ENCODE data around the gene NOSTRIN. TPM values are rescaled to one million over a fixed set of nuclear protein-coding genes. Genes with fewer than 3 reads are reported as not detected.
"Not testable (repeated sequence)": the region's sequence is repeated elsewhere in the genome, so short reads cannot be mapped to it uniquely, and the experiment has no call there.

NOSTRIN gene
- total and polyA plus RNA-seq, 5 donors from 2014 or later, result not detected

GRCh38 chr2:168870369-168870768 lies 67.9 kb downstream of the NOSTRIN start:
- H3K36me3 Mint-ChIP-seq; H3K36me3 ChIP-seq (ENCODE audit: control insufficient read depth, insufficient read depth, low read length); H3K27ac Mint-ChIP-seq; DNase-seq; H3K4me3 ChIP-seq (ENCODE audit: low read depth, low read length); H3K9me3 ChIP-seq (ENCODE audit: control insufficient read depth in 2 of 2, low read length in 2 of 2); H3K9me3 Mint-ChIP-seq; H3K27ac ChIP-seq (ENCODE audit: insufficient read depth, low read length, poor library complexity, severe bottlenecking); H3K4me1 ChIP-seq (ENCODE audit: control insufficient read depth, insufficient read depth, low read length, poor library complexity, severe bottlenecking); H3K27me3 Mint-ChIP-seq; ATAC-seq (ENCODE audit: low read depth in 2 of 2); H3K27me3 ChIP-seq (ENCODE audit: control insufficient read depth, insufficient read depth, low read length); H3K4me3 Mint-ChIP-seq: not testable (repeated sequence)
- peaks cover 0 to 14% (median 6%) of the 10 kb centered on the region in 4 donors for H3K4me1 Mint-ChIP-seq

GRCh38 chr2:168870824-168871223 lies 68.4 kb downstream of the NOSTRIN start:
- H3K36me3 ChIP-seq (ENCODE audit: control insufficient read depth, insufficient read depth, low read length); H3K27me3 ChIP-seq (ENCODE audit: control insufficient read depth, insufficient read depth, low read length); H3K27ac Mint-ChIP-seq; H3K36me3 Mint-ChIP-seq; H3K4me1 ChIP-seq (ENCODE audit: control insufficient read depth, insufficient read depth, low read length, poor library complexity, severe bottlenecking); DNase-seq; H3K4me3 ChIP-seq (ENCODE audit: low read depth, low read length); H3K27me3 Mint-ChIP-seq; H3K9me3 Mint-ChIP-seq; H3K9me3 ChIP-seq (ENCODE audit: control insufficient read depth in 2 of 2, low read length in 2 of 2); ATAC-seq (ENCODE audit: low read depth in 2 of 2); H3K27ac ChIP-seq (ENCODE audit: insufficient read depth, low read length, poor library complexity, severe bottlenecking): not testable (repeated sequence)
- Mint-ChIP-seq H3K4me3 (peak overlapping the region in 1 of 4 donors; percentile 2), H3K4me1 (peaks cover 0 to 14% (median 6%) of the 10 kb centered on the region in 4 donors)

DNA sequence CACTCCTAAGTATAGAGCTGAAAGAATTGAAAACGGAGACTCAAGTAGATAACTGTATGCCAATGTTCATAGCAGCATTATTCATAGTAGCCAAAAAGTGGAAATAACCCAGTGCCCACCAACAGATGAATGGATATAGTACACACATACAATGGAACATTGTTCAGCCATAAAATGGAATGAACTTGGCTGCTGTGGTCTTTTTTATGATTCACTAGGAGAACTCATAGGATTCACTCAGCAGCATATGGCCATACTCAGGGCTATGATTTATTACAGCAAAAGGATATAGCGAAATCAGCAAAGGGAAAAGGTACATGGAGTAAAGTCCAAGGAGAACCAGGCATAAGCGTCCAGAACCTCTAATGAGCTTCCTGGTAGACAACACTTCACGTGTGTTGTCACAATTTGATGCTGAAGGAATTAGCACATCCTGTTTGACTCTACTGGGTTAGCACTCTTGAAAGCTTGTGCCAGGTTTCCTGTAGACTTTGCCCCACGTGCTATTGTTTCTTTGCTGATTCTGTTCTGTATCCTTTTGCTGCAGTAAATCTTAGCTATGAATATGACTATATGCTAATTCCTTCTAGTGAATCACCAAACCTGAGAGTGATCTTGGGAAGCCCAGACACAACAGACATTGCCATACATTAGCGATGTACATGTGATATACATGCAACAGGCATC lies 72.1 kb downstream of the NOSTRIN start:
- no peak overlapping the region for H3K27ac ChIP-seq (ENCODE audit: insufficient read depth, low read length, poor library complexity, severe bottlenecking)
- H3K27me3 Mint-ChIP-seq, result no peaks in the 10 kb centered on the region
- peaks cover 3 to 28% (median 12%) of the 10 kb centered on the region in 4 donors for H3K4me1 Mint-ChIP-seq
- H3K36me3 ChIP-seq (ENCODE audit: control insufficient read depth, insufficient read depth, low read length), result no peaks in the 10 kb centered on the region
- DNase-seq (no peak), ATAC-seq (ENCODE audit: low read depth in 2 of 2) (no peak)
- H3K4me3 Mint-ChIP-seq, result no peak overlapping the region
- H3K9me3 Mint-ChIP-seq, result no peaks in the 10 kb centered on the region
- no peaks in the 10 kb centered on the region for H3K27me3 ChIP-seq (ENCODE audit: control insufficient read depth, insufficient read depth, low read length)
- H3K4me1 ChIP-seq (ENCODE audit: control insufficient read depth, insufficient read depth, low read length, poor library complexity, severe bottlenecking), result no peaks in the 10 kb centered on the region
- H3K27ac Mint-ChIP-seq, result no peak overlapping the region
- no peaks in the 10 kb centered on the region for H3K36me3 Mint-ChIP-seq
- H3K4me3 ChIP-seq (ENCODE audit: low read depth, low read length), result no peak overlapping the region
- H3K9me3 ChIP-seq (ENCODE audit: control insufficient read depth in 2 of 2, low read length in 2 of 2), result no peaks in the 10 kb centered on the region

DNA sequence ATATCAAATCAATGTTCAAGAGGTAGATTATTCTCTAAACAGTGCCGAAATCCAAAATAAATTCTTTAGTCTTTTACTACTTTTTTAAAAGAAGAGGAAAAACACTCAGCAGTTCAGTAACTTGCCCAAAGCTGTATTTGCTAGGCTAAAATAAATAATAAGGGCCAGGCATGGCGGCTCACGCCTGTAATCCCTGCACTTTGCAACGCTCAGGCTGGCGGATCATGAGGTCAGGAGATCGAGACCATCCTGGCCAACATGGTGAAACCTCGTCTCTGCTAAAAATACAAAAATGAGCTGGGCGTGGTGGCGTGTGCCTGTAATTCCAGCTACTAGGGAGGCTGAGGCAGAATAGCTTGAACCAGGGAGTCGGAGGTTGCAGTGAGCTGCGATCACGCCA lies 79.7 kb downstream of the NOSTRIN start:
- not testable (repeated sequence) for ATAC-seq (ENCODE audit: low read depth in 2 of 2); H3K4me3 ChIP-seq (ENCODE audit: low read depth, low read length); H3K4me3 Mint-ChIP-seq; DNase-seq; H3K9me3 ChIP-seq (ENCODE audit: control insufficient read depth in 2 of 2, low read length in 2 of 2); H3K9me3 Mint-ChIP-seq; H3K27ac ChIP-seq (ENCODE audit: insufficient read depth, low read length, poor library complexity, severe bottlenecking); H3K36me3 Mint-ChIP-seq; H3K27me3 ChIP-seq (ENCODE audit: control insufficient read depth, insufficient read depth, low read length); H3K27me3 Mint-ChIP-seq; H3K4me1 ChIP-seq (ENCODE audit: control insufficient read depth, insufficient read depth, low read length, poor library complexity, severe bottlenecking); H3K36me3 ChIP-seq (ENCODE audit: control insufficient read depth, insufficient read depth, low read length); H3K27ac Mint-ChIP-seq
- H3K4me1 Mint-ChIP-seq, result peaks cover 2 to 20% (median 5%) of the 10 kb centered on the region in 4 donors

- ATAC-seq (ENCODE audit: low read depth in 2 of 2), result no peak
Observed at GRCh38 chr2:168884975-168885374, 82.5 kb downstream of the NOSTRIN start.

GRCh38 chr2:168889635-168890005 lies 87.2 kb downstream of the NOSTRIN start:
- H3K4me1 Mint-ChIP-seq, result peaks cover 7 to 10% (median 9%) of the 10 kb centered on the region in 4 donors
- Histone ChIP-seq H3K4me1 (ENCODE audit: control insufficient read depth, insufficient read depth, low read length, poor library complexity, severe bottlenecking) (peaks cover 10% of the 10 kb centered on the region), H3K36me3 (ENCODE audit: control insufficient read depth, insufficient read depth, low read length) (no peaks in the 10 kb centered on the region), H3K9me3 (ENCODE audit: control insufficient read depth in 2 of 2, low read length in 2 of 2) (no peaks in the 10 kb centered on the region), H3K27ac (ENCODE audit: insufficient read depth, low read length, poor library complexity, severe bottlenecking) (no peak overlapping the region), H3K27me3 (ENCODE audit: control insufficient read depth, insufficient read depth, low read length) (peaks cover 3% of the 10 kb centered on the region), H3K4me3 (ENCODE audit: low read depth, low read length) (peak overlapping the region; percentile 75)
- H3K27ac Mint-ChIP-seq, result no peak overlapping the region
- DNase-seq, result peak in 2 of 3 donors; percentile 1 to 35
- no peak for ATAC-seq (ENCODE audit: low read depth in 2 of 2)
- H3K4me3 Mint-ChIP-seq, result peak overlapping the region; percentile 89 to 98 (median 94)
- H3K27me3 Mint-ChIP-seq, result peaks cover 34% of the 10 kb centered on the region
- H3K9me3 Mint-ChIP-seq, result no peaks in the 10 kb centered on the region
- no peaks in the 10 kb centered on the region for H3K36me3 Mint-ChIP-seq

More at GRCh38 chr2:168884975-168885374, 82.5 kb downstream of the NOSTRIN start:
- no peak overlapping the region for H3K4me3 ChIP-seq (ENCODE audit: low read depth, low read length)
- H3K4me1 Mint-ChIP-seq, result peaks cover 0 to 13% (median 2%) of the 10 kb centered on the region in 4 donors
- no peaks in the 10 kb centered on the region for H3K27me3 ChIP-seq (ENCODE audit: control insufficient read depth, insufficient read depth, low read length)
- no peaks in the 10 kb centered on the region for H3K9me3 ChIP-seq (ENCODE audit: control insufficient read depth in 2 of 2, low read length in 2 of 2)
- no peaks in the 10 kb centered on the region for H3K27me3 Mint-ChIP-seq
- no peak overlapping the region for H3K27ac ChIP-seq (ENCODE audit: insufficient read depth, low read length, poor library complexity, severe bottlenecking)
- no peaks in the 10 kb centered on the region for H3K9me3 Mint-ChIP-seq
- no peak for DNase-seq
- H3K4me3 Mint-ChIP-seq, result no peak overlapping the region
- no peaks in the 10 kb centered on the region for H3K36me3 Mint-ChIP-seq
- H3K4me1 ChIP-seq (ENCODE audit: control insufficient read depth, insufficient read depth, low read length, poor library complexity, severe bottlenecking), result peaks cover 4% of the 10 kb centered on the region
- no peaks in the 10 kb centered on the region for H3K36me3 ChIP-seq (ENCODE audit: control insufficient read depth, insufficient read depth, low read length)
- H3K27ac Mint-ChIP-seq, result peak overlapping the region in 1 of 3 donors; percentile 14

DNA sequence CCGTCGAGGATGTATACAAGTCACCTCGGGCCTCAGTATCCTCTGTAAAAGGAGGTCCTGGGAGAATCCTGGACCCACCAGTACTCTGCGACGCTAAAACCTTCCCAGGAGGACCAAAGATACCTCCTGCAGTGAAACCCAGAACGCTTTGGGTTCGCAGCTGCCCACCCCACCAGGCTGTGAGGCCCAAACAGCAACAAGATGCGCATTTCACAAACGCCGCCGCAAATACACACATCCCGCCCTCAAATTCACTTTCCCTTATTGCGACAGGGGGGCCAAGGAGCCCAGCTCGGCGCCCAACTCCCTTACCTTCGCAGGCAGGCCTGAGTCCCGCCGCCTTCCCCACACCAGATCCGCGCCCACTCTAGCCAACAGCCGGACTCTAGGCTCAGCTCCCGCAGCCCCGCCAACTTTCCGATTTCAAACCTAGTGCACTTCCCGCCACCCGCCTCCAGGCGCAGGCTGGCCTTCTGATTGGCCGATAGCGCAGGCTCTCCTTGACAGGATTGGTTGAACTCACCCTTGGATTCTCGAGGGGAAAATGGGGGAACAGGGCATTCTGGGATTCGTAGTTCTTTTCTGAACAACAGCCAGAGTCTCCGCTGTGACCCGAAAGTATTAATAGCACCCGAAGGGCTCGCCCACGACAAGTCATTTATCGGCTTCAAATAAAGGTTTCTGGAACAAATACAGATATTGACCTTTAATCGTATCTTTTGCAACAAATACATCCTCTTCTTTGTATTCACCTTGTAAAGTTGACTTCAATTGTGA lies 87.8 kb downstream of the NOSTRIN start, which contains the start of gene SPC25:
Gene SPC25, minus strand, starts transcription at position 425 of the 777 bp plus-strand sequence. CDS start 911 bp downstream, outside the sequence.
- Mint-ChIP-seq H3K9me3 (peaks cover 0 to 1% (median 0%) of the 10 kb centered on the region in 7 donors), H3K4me3 (peak within 1 kb of the TSS; percentile 89 to 98 (median 94)), H3K4me1 (peaks cover 7 to 10% (median 8%) of the 10 kb centered on the region in 4 donors), H3K36me3 (no peaks in the 10 kb centered on the region), H3K27me3 (peaks cover 36% of the 10 kb centered on the region), H3K27ac (peak within 1 kb of the TSS; percentile 11 to 95 (median 27))
- H3K36me3 ChIP-seq (ENCODE audit: control insufficient read depth, insufficient read depth, low read length), result no peaks in the 10 kb centered on the region
- H3K4me3 ChIP-seq (ENCODE audit: low read depth, low read length), result peak within 1 kb of the TSS; percentile 75
- no peak within 1 kb of the TSS for H3K27ac ChIP-seq (ENCODE audit: insufficient read depth, low read length, poor library complexity, severe bottlenecking)
- DNase-seq (peak; percentile 81 to 94 (median 88)), ATAC-seq (ENCODE audit: low read depth in 2 of 2) (peak; percentile 94 to 99)
- peaks cover 3% of the 10 kb centered on the region for H3K27me3 ChIP-seq (ENCODE audit: control insufficient read depth, insufficient read depth, low read length)
- no peaks in the 10 kb centered on the region for H3K9me3 ChIP-seq (ENCODE audit: control insufficient read depth in 2 of 2, low read length in 2 of 2)
- peaks cover 10% of the 10 kb centered on the region for H3K4me1 ChIP-seq (ENCODE audit: control insufficient read depth, insufficient read depth, low read length, poor library complexity, severe bottlenecking)
